ENCODE results near the gene ZNF74.
A peak's percentile ranks its signal among the peaks of the same experiment; 100 is the strongest.
"Not testable (repeated sequence)": the region's sequence is repeated elsewhere in the genome, so short reads cannot be mapped to it uniquely, and the experiment has no call there.

The ZNF74 gene

GRCh38 chr22:20393705-20394476, at the start of gene ZNF74:
ZNF74 (plus strand) TSS chr22:20394151; CDS start chr22:20394629, 478 bp downstream.
- peak; percentile 93 for DNase-seq (ENCODE audit: low read depth, low spot score)

DNA sequence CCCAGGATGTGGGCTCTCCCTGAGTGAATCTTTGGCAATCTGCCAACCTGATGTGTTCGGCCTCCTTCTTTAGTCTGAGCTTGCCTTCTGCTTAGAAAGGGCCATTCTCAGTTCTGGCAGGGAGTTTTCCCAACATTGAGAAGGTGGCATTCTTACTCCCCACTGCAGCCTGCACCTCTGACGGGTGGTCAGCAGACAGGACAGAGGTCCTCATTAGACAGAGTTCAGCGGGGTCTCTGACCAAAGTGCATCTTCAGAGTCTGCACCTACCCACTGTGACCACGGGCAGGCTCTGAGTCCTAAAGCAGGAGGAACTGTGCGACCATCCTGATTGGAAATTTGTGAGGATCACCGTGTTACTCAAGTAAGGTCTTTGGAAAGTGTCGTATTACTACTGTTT, 47.4 kb upstream of the ZNF74 start:
- not testable (repeated sequence) for DNase-seq (ENCODE audit: low read depth, low spot score)

DNA sequence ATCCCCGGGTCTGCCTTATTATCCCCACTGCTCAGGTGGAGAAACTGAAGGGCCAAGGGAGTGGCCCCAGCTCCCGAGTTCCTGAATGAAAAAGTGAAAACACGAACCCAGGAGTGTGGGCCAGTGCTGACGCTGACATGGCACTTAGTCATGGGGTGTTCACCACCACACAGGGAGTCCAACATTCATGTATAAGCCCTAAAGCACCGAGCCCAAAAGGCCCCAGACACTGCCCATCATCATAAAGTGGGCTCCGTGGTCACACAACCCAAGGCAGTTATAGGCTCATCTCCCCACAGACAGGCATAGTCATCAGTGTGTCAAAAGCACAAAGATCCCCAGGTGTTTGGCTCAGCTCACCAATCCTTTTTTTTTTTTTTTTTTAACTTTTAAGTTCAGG, 41.4 kb upstream of the ZNF74 start:
- DNase-seq (ENCODE audit: low read depth, low spot score), result not testable (repeated sequence)

GRCh38 chr22:20354238-20354975, 39.5 kb upstream of the ZNF74 start:
- DNase-seq (ENCODE audit: low read depth, low spot score), result no peak

DNA sequence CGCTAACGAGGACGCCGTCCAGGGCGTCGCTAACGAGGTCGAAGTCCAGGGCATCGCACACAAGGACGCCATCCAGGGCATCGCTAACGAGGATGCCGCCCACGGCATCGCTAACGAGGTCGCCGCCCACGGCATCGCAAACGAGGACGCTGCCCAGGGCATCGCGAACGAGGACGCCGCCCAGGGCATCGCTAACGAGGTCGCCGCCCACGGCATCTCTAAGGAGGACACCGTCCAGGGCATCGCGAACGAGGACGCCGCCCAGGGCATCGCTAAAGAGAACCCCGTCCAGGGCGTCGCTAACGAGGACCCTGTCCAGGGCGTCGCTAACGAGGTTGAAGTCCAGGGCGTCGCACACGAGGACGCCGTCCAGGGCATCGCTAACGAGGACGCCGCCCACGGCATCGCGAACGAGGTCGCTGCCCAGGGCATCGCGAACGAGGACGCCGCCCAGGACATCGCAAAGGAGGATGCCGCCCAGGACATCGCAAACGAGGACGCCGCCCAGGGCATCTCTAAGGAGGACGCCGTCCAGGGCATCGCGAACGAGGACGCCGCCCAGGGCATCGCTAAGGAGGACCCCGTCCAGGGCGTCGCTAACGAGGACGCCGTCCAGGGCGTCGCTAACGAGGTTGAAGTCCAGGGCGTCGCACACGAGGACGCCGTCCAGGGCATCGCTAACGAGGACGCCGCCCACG, 37.9 kb upstream of the ZNF74 start:
- DNase-seq (ENCODE audit: low read depth, low spot score), result not testable (repeated sequence)

- not testable (repeated sequence) for DNase-seq (ENCODE audit: low read depth, low spot score)
Observed at GRCh38 chr22:20356906-20357305, 37.0 kb upstream of the ZNF74 start.

DNA sequence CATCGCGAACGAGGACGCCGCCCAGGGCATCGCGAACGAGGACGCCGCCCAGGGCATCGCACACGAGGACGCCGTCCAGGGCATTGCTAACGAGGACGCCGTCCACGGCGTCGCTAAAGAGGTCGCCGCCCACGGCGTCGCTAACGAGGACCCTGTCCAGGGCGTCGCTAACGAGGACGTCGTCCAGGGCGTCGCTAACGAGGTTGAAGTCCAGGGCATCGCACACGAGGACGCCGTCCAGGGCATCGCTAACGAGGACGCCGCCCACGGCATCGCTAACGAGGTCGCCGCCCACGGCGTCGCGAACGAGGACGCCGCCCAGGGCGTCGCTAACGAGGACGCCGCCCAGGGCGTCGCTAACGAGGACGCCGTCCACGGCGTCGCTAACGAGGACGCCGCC, 36.0 kb upstream of the ZNF74 start:
- not testable (repeated sequence) for DNase-seq (ENCODE audit: low read depth, low spot score)

- not testable (repeated sequence) for DNase-seq (ENCODE audit: low read depth, low spot score)
Observed at GRCh38 chr22:20358503-20359239, 35.3 kb upstream of the ZNF74 start.

- not testable (repeated sequence) for DNase-seq (ENCODE audit: low read depth, low spot score)
Observed at GRCh38 chr22:20360261-20360660, 33.7 kb upstream of the ZNF74 start.

DNA sequence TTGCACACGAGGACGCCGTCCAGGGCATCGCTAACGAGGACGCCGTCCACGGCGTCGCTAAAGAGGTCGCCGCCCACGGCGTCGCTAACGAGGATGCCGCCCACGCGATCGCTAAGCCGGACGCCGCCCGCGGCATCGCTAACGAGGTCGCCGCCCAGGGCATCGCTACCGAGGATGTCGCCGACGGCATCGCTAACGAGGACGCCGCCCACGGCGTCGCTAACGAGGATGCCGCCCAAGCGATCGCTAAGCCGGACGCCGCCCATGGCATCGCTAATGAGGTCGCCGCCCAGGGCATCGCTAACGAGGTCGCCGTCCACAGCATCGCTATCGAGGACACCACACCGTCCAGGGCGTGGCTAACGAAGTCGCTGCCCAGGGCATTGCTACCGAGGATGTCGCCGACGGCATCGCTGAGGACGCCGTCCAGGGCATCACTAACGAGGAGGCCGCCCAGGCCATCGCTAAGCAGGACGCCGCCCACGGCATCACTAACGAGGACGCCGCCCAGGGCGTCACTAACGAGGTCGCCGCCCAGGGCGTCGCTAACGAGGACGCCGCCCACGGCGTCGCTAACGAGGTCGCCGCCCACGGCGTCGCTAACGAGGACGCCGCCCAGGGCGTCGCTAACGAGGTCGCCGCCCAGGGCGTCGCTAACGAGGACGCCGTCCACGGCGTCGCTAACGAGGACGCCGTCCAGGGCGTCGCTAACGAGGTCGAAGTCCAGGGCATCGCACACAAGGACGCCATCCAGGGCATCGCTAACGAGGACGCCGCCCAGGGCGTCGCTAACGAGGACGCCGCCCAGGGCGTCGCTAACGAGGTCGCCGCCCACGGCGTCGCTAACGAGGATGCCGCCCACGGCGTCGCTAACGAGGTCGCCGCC, 32.8 kb upstream of the ZNF74 start:
- DNase-seq (ENCODE audit: low read depth, low spot score), result not testable (repeated sequence)

DNA sequence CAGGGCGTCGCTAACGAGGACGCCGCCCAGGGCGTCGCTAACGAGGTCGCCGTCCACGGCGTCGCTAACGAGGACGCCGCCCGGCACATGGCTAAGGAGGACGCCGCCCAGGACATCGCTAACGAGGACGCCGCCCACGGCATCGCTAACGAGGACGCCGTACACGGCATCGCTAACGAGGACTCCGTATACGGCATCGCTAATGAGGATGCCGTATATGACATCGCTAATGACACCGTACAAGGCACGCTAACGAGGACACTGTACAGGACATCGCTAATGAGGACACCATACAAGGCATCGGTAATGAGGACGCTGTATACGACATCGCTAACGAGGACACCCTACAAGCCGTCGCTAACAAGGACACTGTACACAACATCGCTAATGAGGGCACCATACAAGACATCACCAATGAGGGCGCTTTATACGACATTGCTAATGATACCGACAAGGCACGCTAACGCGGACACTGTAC, 32.2 kb upstream of the ZNF74 start:
- DNase-seq (ENCODE audit: low read depth, low spot score), result not testable (repeated sequence)

DNA sequence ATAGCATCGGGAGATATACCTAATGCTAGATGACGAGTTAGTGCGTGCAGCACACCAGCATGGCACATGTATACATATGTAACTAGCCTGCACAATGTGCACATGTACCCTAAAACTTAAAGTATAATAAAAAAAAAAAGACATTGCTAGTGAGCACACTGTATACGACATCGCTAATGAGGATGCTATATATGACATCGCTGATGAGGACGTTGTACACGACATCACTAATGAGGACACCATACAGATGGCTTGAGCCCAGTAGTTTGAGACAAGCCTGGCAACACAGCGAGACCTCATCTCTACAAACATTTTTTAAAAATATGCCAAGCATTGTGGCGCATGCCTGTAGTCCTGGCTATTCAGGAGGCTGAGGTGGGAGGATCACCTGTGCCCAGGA, 31.5 kb upstream of the ZNF74 start:
- DNase-seq (ENCODE audit: low read depth, low spot score), result not testable (repeated sequence)

- DNase-seq (ENCODE audit: low read depth, low spot score), result not testable (repeated sequence)
Observed at GRCh38 chr22:20364335-20365260, 29.4 kb upstream of the ZNF74 start.

DNA sequence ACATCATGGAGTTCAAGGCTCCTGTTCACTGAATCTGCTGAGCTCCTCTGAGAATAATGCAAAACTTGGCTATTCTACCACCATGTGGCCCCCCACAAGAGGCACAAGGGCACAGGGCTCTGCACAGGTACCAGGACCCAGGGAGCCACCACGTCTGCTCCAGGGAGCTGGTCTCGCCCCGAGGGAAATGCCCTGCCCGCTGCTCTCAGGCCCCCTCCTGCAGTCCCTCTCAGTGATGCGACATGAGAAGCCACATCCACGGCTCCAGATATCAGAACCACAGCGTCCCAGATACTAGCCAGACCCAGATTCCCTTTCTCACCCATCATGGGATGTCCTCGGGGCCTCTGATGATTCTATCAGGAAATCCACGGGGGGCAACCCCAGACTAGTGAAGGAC, 27.1 kb upstream of the ZNF74 start:
- not testable (repeated sequence) for DNase-seq (ENCODE audit: low read depth, low spot score)

GRCh38 chr22:20368875-20369274, 25.1 kb upstream of the ZNF74 start:
- DNase-seq (ENCODE audit: low read depth, low spot score), result not testable (repeated sequence)

- not testable (repeated sequence) for DNase-seq (ENCODE audit: low read depth, low spot score)
Observed at GRCh38 chr22:20371687-20372086, 22.3 kb upstream of the ZNF74 start.

DNA sequence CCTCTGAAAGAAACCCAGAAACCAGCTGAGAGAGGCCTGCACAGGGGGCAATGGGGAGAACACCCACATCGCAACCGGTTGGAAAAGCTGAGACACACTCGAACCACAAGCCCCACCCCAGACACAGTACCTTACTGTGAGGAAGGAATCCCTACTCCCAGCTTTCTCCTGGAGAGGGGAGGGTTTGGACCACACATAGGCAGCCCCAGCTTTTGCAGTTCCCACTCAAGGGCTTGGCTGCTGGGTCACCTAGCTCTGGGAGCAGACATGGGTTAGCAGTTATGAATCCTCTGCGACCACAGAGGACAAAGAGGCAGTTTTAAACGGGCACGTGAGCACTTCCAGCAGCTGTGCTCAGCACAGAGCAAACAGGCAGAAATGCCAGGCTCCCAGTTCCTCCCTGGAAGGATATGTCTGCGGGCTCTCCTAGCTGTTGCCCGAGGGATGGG, 21.5 kb upstream of the ZNF74 start:
- DNase-seq (ENCODE audit: low read depth, low spot score), result not testable (repeated sequence)

- not testable (repeated sequence) for DNase-seq (ENCODE audit: low read depth, low spot score)
Observed at GRCh38 chr22:20373195-20373706, 20.7 kb upstream of the ZNF74 start.

DNA sequence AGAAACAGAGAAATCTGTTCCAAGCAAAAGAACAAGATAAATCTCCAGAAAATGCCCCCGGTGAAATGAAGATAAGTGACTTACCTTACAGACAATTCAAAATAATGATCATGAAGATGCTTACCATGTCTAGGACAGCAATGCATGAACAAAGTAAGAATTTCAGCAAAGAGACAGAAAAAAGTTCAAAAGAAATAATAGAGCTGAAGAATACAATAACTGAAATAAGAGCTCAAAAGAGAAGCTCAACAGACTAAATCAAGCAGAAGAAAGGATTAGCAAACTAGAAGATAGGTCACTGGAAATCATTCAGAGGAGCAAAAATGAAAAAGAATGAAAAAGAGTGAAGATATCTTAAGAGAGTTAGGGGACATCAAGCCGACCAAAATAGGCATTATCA, 19.8 kb upstream of the ZNF74 start:
- not testable (repeated sequence) for DNase-seq (ENCODE audit: low read depth, low spot score)

All from iPS DF 19.7 (cell line).